OCI-LY1 (cell line): ENCODE measurements around the gene NKD1.

Experiments used
- EZH2 ChIP-seq: fragments of 200-600 bp; sonication (generic), shearing (Covaris generic); IDR thresholded peaks from 2 replicates; pipeline ENCODE4 v1.8.0; 2017; ENCODE audit warnings: borderline replicate concordance, mixed run types, mild to moderate bottlenecking, antibody characterized with exemption, low read length, moderate library complexity, mixed read lengths
- TF ChIP-seq, protein P1 (sequence below): fragments of 200-600 bp; sonication (generic), shearing (Covaris generic); IDR thresholded peaks from 2 replicates; pipeline ENCODE4 v1.5.1; 2017; ENCODE audit warnings: mild to moderate bottlenecking, antibody characterized with exemption, low read length, moderate library complexity, mixed read lengths

GRCh38 chr16:50690177-50690576 is 142.0 kb downstream of the NKD1 start:
- TF ChIP-seq, protein P1, sequence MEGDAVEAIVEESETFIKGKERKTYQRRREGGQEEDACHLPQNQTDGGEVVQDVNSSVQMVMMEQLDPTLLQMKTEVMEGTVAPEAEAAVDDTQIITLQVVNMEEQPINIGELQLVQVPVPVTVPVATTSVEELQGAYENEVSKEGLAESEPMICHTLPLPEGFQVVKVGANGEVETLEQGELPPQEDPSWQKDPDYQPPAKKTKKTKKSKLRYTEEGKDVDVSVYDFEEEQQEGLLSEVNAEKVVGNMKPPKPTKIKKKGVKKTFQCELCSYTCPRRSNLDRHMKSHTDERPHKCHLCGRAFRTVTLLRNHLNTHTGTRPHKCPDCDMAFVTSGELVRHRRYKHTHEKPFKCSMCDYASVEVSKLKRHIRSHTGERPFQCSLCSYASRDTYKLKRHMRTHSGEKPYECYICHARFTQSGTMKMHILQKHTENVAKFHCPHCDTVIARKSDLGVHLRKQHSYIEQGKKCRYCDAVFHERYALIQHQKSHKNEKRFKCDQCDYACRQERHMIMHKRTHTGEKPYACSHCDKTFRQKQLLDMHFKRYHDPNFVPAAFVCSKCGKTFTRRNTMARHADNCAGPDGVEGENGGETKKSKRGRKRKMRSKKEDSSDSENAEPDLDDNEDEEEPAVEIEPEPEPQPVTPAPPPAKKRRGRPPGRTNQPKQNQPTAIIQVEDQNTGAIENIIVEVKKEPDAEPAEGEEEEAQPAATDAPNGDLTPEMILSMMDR = no peak
- no peak for TF ChIP-seq EZH2
